MV-4-11 (cell line): ENCODE measurements around the gene SAFB2.
A peak's percentile ranks its signal among the peaks of the same experiment; 100 is the strongest.
"Not testable (repeated sequence)": the region's sequence is repeated elsewhere in the genome, so short reads cannot be mapped to it uniquely, and the experiment has no call there.

Experiments used
- DNase-seq: peaks from one replicate; lab custom pipeline; 2025; lab: John Stamatoyannopoulos, UW

SAFB2 gene

DNA sequence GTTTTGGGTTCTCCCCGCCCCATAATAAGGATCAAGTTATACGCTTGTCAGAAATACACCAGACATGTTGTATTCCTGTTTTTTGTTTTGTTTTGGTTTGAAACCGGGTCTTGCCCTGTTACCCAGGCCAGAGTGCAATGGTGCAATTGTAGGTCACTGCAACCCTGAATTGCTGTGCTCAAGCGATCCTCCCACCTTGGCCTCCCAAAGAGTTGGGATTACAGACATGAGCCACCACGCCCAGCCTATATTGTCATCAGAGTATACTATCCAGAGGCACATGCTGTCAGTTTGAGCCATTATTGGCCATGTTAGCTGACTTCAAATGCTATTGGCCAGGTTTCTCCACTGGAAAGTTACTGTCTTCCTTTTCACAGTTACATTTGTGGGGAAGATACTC is 10.1 kb upstream of the SAFB2 start:
- no peak for DNase-seq

DNA sequence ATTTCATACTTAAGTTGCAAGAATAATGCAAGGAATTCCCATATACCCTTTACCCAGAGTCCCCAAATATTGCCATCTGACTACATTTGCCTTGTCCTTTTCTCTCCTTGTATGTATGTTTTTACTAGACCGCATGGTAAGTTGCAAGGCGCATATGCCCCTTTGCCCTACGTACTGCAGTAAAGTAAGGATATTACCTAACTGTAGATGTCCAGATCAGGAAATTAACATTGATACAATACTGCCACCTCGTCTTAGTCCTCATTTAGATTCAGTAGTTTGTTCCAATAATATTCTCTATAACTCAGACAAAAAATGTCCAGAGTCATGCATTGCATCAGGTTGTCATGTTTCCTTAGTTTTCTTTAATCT is 9.7 kb upstream of the SAFB2 start:
- DNase-seq: no peak

DNA sequence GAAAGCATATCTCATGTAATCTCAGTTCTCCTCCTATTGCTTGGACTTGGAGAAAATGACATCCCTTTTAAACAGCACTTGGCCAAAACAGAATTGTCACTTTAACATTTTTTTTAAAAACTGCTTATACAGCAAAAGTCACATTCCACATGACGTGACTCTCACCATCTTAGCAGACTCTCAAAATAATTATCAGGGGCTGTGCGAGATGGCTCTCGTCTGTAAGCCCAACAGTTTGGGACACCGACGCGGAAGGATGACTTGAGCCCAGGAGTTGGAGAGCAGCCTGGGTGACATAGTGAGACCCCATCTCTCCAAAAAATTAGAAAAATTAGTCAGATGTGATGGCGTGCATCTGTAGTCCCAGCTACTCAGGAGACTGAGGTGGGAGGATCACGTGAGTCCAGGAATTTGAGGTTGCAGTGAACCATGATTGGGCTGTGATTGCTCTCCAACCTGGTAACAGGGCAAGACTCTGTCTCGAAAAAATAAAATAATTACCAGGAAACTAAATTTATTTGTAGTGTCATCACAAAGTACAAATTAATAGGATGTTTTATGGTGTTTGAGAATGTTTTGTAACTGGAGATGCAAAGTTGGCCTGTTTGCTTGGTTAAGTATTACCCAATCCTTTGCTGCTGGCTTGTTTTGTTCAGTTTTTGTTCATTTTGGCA is 9.1 kb upstream of the SAFB2 start:
- no peak for DNase-seq

GRCh38 chr19:5628919-5629481 is 6.4 kb upstream of the SAFB2 start:
- DNase-seq: peak; percentile 76

DNA sequence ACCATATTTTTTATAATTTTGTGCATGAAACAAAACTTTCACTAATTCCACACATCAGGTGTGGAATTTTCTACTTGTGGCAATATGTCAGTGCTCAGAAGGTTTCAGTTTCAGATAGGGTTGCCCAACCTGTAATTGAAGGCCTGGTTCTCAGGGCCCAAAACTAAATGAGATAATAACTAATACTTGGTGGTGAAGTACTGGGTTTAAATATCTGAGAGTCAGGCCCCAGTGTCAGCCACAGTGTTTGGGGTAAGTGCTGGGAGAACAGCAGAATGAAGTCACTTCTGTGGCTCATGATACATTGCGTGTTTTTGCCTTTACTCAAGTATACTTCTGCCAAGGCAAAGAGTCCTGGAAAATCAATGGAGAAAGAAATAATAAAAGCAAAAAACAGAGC is 5.9 kb upstream of the SAFB2 start:
- DNase-seq: no peak

GRCh38 chr19:5627395-5627904 is 4.9 kb upstream of the SAFB2 start:
- peak; percentile 99 for DNase-seq

DNA sequence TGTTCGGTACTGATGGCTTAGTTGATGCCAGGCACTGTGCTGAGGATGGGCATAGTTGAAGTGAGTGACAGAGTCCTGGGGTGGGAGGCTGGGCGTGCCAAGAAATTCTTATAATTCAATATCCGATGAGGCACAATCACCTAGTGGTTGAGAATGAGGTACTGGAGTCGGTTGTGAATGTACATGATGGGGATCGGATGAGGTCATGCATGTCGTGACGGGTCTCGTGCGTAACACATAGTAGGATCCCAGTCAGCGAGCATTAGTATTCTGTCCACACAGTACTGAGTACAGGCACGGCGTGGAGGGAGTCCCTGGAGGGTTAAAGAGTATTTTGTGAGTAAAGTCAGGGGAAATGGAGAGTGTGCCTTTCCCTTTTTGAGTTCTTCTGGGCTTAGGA is 3.1 kb upstream of the SAFB2 start:
- DNase-seq: no peak

DNA sequence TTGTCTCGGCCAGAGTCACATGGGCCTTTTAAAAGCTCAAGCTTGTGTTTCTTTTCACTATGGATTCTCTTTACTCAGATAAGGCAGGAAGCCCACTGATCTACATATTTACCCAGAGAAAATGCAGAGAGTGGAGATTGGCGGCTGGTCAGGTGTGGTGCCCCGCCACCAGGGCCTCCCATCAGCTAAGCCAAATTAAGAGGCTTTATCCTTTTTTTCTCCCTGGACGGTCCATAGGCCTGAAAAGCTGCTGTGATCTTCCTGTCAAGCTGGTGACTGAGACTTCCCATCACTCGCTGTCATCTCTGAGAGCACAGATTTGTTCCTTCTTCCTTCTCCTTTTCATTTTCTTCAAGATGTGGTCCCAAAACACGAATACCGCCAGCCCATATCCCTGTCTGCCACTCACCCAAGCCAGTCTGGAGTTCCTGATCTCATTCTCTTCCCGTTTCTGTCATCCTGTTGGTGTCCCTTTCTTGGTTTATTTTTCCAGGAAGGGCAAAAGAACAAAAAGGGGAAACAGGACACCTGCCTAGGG is 2.2 kb upstream of the SAFB2 start:
- DNase-seq: no peak

DNA sequence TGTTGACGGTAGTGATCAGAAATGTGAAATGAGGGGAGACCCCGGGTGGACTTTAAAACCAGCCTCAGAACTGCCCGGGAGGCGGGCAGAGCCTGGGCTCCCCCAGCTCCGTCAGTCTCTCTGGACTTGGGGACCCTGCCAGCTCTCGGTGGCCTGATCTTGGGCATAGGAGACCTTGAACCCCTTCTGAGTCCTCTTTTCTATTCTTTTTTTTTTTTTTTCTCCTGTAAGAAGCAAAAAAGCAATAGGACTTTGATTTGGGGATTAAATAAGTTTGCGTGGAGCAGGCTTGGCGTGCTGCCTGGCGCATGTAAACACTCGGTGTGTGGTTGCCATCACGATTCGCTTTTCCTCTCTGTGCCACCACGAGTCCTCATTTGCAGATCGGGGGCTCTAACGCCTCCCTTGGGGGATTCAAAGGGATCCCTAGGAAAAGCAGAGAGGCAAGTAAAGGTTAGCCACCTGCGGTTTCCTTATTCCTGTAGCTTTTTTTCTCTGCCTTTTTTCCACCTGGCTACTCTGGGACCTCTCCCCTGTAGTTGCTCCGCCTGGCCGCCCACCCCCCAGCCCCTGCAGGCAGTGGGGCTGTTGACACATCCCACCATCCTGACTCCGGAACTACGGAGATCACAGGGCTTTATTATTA is 1.6 kb upstream of the SAFB2 start:
- no peak for DNase-seq

GRCh38 chr19:5623397-5624017 is 931 bp upstream of the SAFB2 start:
- DNase-seq: no peak

GRCh38 chr19:5621945-5622464 is 571 bp downstream of the SAFB2 start:
- DNase-seq: no peak

- DNase-seq: no peak
These were observed 1.1 kb downstream of the SAFB2 start for GRCh38 chr19:5621311-5621944.

GRCh38 chr19:5619946-5620345 is 2.6 kb downstream of the SAFB2 start:
- DNase-seq: no peak

DNA sequence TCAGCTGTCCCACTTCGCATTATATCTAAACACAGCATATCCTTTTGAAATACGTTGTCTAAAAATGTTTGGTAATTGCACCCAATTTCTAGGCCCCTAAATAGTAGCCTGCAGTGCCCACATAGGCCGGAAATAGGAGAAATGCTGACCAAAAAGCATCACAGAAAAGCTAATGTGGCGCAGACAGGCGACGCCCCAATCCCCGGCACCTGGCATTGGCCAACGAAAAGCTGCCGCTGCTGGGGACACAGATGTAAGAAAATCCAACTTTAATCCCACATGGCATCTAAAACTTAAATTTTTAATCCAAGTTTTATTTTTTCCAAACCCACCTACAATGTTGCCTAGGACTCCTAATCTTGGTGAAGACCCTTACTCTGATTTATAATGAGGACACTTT is 4.0 kb downstream of the SAFB2 start:
- no peak for DNase-seq

- no peak for DNase-seq
These were observed 5.5 kb downstream of the SAFB2 start for GRCh38 chr19:5617080-5617479.

DNA sequence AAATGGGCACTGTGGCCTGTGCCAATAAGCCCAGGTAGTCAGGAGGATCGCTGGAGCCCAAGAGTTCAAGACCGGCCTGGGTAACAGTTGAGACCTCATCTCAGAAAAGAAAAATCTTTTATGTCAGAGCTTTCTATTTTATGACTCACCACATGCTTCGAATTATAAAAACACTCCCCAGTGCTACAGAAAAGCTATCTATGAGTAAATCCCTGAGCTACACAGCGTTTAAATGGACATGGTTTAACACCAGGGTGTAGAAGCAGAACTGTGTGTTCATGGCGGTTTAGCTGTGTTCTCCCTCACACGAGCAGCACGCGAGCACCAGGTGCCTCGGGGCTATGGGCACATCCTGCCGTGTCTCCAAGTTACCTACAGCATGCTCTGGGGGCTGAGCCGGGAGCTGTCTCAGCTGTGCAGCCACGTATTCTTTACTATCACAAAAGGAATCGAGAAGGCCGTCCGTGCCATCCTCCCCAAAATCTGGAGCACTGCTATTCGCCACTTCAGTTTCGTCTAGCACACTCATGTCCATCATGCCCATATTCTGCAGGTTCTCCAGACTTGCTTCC is 6.7 kb downstream of the SAFB2 start:
- DNase-seq: no peak

DNA sequence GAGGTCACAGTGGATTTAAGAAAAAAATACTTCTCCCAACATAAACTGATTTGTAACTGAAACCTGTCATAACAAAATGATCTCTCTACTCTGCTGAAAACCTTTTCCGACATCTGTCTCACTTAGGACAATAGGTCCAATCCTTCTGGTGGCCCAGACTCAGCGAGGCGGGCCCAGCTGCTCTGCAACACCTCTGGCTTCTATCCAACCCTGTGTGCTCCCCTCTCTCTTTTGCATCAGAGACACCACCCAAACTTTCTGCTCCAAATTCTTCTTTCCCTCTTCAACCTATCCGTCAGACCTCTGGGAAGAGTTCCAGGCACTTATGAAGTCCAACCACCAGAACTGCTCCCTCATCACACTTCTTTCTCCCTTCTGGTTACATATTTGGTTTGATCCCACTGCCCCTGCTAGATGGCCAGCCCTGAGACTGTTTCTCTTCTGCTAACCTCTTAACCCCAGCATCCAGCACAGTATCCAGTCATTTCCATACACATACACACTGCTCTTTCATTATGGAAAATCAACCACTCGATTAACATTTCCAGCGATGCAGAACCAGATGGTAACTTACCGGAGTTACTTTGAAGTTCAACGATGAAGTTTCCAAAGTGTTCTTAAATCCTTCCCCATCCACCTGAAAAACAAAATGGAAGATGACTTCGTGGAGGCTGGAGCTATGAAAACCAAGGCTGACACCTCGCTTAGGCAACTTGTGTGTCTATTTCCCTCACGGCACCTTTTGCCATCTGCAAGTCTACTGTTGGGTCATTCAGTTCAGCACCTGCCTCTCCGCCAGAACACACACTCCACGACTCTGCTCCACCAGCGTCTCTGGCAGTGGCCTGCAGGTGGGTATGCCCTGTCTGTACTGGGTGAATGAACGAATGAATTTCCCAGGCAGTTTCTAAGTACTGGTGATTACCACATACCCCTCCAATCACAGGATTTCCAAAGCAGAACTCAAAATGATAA is 9.4 kb downstream of the SAFB2 start:
- DNase-seq: no peak

GRCh38 chr19:5609881-5610448 is 12.6 kb downstream of the SAFB2 start:
- DNase-seq: no peak

GRCh38 chr19:5608766-5609165 is 13.8 kb downstream of the SAFB2 start:
- not testable (repeated sequence) for DNase-seq

DNA sequence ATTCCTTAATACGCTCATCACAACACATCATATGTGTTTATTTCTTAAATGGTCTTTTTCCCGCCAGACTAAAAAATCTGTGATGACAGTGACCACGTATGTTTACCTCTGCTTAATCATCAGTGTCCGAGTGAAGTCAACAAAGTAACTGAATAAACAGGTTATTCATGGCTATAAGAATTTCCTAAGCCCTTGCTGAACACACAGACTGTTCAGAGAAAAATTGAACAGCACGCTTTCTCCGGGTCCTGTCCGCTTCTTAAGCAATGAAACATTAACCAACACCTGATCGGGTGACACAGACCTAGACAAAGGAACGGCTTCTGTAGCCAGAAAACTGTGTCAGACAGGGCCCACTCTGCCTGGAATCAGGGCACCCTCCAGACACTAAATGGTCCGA is 14.3 kb downstream of the SAFB2 start:
- no peak for DNase-seq
